Measurements from ENCODE around the gene TBXAS1.
"Not testable (repeated sequence)": the region's sequence is repeated elsewhere in the genome, so short reads cannot be mapped to it uniquely, and the experiment has no call there.

Gene TBXAS1

DNA sequence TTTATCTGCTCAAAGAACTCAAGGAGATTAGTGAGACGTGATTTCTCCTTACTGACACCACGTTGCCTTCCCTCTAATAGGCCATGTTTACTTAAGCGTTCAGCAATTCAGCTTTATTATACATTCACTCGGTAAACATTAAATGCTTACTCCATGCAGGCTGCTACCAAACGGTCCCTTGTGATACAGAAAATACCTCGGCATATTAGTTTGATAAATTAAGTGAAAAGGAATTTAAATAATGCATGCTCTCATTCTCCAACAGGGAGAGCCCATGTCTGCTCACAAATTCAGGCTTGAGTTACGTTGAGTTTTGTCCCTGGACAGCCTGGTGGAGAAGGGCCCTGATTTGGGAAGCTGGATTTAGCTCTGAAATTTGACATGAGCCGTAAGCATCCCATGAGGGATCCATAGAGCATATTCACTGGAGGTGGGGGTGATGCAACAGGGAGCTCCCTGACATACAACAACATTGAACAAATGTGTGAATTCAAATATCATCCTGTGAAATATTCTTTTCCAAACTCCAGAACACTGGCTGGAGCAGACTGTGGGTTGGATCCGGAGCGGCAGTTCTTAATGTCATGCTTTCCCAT, 86.3 kb downstream of the TBXAS1 start:
- no peak overlapping the region for H3K27ac ChIP-seq
- TF ChIP-seq, protein P1, sequence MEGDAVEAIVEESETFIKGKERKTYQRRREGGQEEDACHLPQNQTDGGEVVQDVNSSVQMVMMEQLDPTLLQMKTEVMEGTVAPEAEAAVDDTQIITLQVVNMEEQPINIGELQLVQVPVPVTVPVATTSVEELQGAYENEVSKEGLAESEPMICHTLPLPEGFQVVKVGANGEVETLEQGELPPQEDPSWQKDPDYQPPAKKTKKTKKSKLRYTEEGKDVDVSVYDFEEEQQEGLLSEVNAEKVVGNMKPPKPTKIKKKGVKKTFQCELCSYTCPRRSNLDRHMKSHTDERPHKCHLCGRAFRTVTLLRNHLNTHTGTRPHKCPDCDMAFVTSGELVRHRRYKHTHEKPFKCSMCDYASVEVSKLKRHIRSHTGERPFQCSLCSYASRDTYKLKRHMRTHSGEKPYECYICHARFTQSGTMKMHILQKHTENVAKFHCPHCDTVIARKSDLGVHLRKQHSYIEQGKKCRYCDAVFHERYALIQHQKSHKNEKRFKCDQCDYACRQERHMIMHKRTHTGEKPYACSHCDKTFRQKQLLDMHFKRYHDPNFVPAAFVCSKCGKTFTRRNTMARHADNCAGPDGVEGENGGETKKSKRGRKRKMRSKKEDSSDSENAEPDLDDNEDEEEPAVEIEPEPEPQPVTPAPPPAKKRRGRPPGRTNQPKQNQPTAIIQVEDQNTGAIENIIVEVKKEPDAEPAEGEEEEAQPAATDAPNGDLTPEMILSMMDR (conservative IDR thresholded peaks at IDR 0.05) = no peak

DNA sequence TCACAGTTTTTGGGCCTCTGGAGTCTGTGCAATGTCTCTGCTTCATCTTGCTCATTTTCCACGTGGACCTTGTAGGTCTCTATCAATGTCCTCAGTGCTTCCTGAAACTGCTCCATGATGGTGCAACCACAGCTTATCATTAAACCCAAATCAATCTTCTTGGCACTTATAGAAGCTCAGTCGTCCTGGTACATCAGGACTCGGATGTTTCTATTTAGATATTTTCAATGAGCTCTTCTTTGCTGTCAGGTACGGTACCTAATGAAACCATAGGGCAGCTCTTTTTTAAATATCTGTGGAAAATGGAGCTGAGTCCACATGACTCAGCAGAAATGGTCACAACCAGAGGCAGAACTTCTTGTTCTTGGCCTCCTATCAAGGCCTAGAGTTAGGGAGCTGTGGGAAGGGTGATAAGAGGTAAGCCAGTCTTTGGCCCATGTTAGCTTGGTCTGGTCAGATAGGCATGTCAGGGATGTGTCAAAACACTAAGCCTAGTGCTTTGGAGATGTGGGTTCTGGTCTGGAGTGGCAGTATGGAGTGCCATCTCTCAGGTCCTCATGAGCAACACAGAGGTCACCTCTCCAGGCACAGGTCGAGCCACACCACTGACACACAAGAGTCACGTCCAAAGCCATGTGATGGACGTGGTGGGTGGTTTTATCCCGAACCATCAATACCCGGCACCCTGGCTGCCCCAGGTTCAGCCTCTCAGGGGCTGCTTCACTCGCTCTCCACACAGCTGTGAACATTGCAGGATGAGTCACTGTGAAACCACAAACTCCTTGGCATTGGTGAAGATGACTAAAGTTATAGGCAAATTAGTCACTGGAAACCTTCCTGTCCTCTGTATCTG, 87.0 kb downstream of the TBXAS1 start:
- no peak overlapping the region for H3K27ac ChIP-seq

DNA sequence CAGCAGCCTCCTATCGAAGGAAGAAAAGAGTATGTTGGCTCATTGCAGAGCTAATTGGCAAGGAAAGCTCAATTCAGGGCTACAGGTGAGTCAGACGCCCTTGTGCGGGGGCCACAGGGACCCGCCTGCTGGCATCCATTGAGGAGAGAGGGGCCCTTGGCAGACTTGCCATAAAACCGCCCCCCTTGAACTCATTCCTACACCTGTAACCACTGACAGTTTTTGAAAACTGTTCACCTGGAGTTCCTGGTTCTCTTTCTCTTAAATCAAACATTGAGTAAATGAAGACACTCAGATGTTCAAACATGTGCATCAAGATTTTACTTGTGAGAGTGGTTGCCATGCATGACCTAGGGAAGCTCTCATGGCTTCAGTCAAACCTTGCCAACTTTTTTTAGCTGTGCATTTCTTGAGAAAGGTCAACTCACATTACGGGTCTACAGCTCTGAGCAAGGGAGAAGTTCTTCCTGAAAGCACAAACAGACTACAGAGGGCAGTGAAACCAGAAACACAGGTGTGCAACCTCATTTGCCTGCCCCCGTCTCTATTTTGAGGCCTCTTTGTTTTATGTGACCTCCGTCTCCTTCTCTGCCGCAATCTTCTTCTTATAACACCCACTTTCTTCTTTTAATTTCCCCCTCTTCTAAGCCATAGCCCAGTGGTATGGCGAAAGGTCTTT, 87.8 kb downstream of the TBXAS1 start:
- TF ChIP-seq, protein P1 (conservative IDR thresholded peaks at IDR 0.05) = no peak
- H3K27ac ChIP-seq = no peak overlapping the region

More for the DNA sequence above, 87.0 kb downstream of the TBXAS1 start:
- TF ChIP-seq, protein P1 (conservative IDR thresholded peaks at IDR 0.05) = no peak

DNA sequence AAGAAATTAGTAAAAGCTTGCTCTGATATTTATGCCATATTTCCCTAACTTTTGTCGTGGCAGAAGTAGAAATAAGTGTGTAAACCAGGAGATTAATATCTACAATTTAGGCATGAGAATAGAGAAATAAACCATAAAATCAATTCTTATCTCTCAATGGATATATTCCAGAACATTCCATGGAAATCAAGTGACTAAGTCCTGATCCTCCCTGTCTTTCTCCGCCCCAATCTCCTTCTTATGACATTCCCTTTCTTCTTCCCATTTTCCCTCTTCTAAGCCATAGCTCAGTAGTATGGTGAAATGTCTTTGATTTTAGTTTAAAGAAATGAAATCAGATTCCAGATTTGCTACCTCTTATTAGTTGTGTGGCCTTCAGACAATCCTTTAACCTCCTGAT, 88.8 kb downstream of the TBXAS1 start:
- H3K27ac ChIP-seq = no peak overlapping the region
- TF ChIP-seq, protein P1 (conservative IDR thresholded peaks at IDR 0.05) = no peak

DNA sequence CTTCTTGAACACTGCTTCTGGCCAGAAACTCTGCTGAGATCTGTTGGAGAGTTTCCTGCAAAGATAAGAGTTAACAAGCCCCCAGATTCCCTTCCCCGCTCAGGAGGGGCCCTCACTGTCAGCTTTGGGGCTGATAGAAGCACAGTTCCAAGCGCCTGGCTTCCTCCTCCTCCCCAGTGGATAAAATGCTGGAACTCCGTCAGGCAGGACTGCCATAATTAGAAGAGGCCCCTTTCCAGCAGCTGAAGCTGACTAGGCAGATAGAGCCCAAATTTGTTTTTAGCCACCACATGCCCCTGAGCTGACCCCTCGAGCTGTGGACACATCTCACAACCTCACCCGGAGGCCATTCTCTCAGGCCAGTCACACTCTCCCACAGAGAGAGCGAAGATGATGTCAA, 89.4 kb downstream of the TBXAS1 start:
- no peak overlapping the region for H3K27ac ChIP-seq
- TF ChIP-seq, protein P1 (conservative IDR thresholded peaks at IDR 0.05) = no peak

DNA sequence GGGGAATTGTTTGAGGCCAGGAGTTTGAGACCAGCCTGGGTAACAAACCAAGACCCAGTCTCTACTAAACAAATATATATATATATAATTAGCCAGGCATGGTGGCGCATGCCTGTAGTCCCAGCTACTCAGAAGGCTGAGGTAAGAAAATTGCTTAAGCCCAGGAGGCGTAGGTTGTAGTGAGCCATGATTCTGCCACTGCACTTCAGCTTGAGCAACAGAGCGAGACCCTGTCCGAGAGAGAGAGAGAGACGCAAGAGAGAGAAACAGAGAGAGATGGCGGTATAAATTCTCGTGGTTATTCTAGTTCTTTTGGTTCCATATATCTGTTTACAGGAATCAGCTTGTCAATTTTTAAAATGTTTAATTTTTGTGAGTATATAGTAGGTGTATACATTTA, 94.0 kb downstream of the TBXAS1 start:
- no peak overlapping the region for H3K27ac ChIP-seq
- TF ChIP-seq, protein P1 (conservative IDR thresholded peaks at IDR 0.05) = no peak

DNA sequence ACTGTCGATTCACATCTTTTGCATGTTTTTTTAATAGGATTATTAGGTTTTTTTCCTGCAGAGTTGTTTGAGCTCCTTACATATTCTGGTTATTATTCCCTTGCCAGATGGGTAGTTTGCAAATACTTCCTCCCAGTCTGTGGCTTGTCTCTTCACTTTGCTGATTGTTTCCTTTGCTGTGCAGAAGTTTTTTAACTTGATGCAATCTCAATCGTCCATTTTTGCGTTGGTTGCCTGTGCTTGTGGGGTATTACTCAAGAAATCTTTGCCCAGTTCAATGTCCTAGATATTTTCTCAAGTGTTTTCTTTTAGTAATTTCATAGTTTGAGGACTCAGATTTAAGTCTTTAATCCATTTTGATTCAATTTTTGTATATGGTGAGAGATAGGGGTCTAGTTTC, 95.4 kb downstream of the TBXAS1 start:
- no peak overlapping the region for H3K27ac ChIP-seq
- TF ChIP-seq, protein P1 (conservative IDR thresholded peaks at IDR 0.05) = no peak

DNA sequence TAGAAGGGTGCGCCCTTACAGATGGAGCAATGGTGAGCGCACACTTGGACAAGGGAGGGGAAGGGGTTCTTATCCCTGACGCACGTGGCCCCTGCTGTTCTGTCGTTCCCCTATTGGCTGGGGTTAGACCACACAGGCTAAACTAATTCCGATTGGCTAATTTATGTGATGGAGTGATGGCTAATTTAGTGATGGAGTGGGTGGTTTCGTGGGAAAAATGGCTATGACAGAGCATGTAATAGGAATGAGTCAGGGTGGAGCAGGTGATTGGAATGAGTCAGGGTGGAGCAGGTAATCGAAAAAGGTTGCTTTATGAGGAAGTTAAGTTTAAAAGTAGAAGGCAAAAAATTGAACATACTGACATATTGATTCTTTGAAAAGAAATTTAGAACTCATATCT, 100.2 kb downstream of the TBXAS1 start:
- not testable (repeated sequence) for H3K27ac ChIP-seq
